T-cell (primary cell): ENCODE results near the gene ADARB2. TPM values are rescaled to one million over a fixed set of nuclear protein-coding genes. Genes with fewer than 3 reads are reported as not detected.

ENCODE experiments used
- ATAC-seq, 4 experiments: fragments of 200-7000 bp in 3 of 4; fragments of 150-1000 bp in 1 of 4; cut with Tn5 transposase; replicated peaks in 1 of 4; 1 replicate in 3 of 4; 2 replicates in 1 of 4; pipeline ENCODE4 v1.10.0; 2021; ENCODE audit warnings: moderate library complexity in 3 of 4, mild to moderate bottlenecking in 2 of 4, moderate number of reproducible peaks in 1 of 4
- CTCF ChIA-PET, 2 donors: fragments of 300-600 bp; sonication (Branson Sonifier 250); formaldehyde crosslinking; loops; one replicate each; lab custom pipeline; 2022; ENCODE audit warnings: antibody characterized with exemption in 2 of 2; lab: Charles Lee
- POLR2A ChIA-PET, 2 donors: fragments of 300-600 bp; sonication (Branson Sonifier 250); formaldehyde crosslinking; loops; one replicate each; lab custom pipeline; 2022; ENCODE audit warnings: antibody characterized with exemption in 2 of 2; lab: Charles Lee
- DNase-seq, 35 experiments: peaks; one replicate each; pipeline versions ENCODE4 v3.0.0 to v3.0.0-alpha.2; 2013 to 2023
- H3K27ac ChIP-seq: one replicate; pipeline ENCODE4 v1.5.1; 2013; ENCODE audit warnings: low read length
- H3K27me3 ChIP-seq, 2 experiments: replicated peaks in 1 of 2; 1 replicate in 1 of 2; 2 replicates in 1 of 2; pipeline versions ENCODE4 v1.6.1 to v1.7.0; 2013; ENCODE audit warnings: low read length in 1 of 2, mixed read lengths in 1 of 2; ENCODE audit not compliant: control insufficient read depth in 2 of 2, insufficient read depth in 2 of 2; ENCODE audit errors: extremely low read depth in 1 of 2
- H3K36me3 ChIP-seq, 2 donors: 1 replicate in 1 of 2; 2 replicates in 1 of 2; pipeline versions ENCODE4 v1.6.1 to v1.7.0; 2013; ENCODE audit warnings: low read length in 1 of 2; ENCODE audit not compliant: control insufficient read depth in 2 of 2, insufficient read depth in 1 of 2; ENCODE audit errors: extremely low read depth in 1 of 2
- H3K4me1 ChIP-seq, 2 experiments: 1 replicate in 1 of 2; 2 replicates in 1 of 2; pipeline versions ENCODE4 v1.6.1 to v1.7.0; 2013; ENCODE audit warnings: low read length in 2 of 2, mixed read lengths in 1 of 2; ENCODE audit not compliant: insufficient read depth in 2 of 2, control insufficient read depth in 1 of 2; ENCODE audit errors: extremely low read depth in 1 of 2
- H3K4me3 ChIP-seq, 2 donors: 1 replicate in 1 of 2; 2 replicates in 1 of 2; pipeline versions ENCODE4 v1.5.1 to v1.7.0; 2013; ENCODE audit warnings: mild to moderate bottlenecking in 2 of 2, low read length in 1 of 2, moderate library complexity in 1 of 2; ENCODE audit not compliant: control insufficient read depth in 1 of 2; ENCODE audit errors: extremely low read depth in 1 of 2
- H3K9me3 ChIP-seq: 2 replicates; pipeline ENCODE4 v1.7.0; 2013
- H3K27ac Mint-ChIP-seq, 2 donors: one replicate each; pipeline ENCODE4 v1.8.0; 2020 to 2021; ENCODE audit warnings: mild to moderate bottlenecking in 2 of 2, mixed read lengths in 2 of 2
- H3K27me3 Mint-ChIP-seq, 2 donors: one replicate each; pipeline ENCODE4 v1.8.0; 2021 to 2022; ENCODE audit warnings: mixed read lengths in 2 of 2
- H3K36me3 Mint-ChIP-seq: one replicate; pipeline ENCODE4 v1.8.0; 2021; ENCODE audit warnings: mixed read lengths
- H3K4me1 Mint-ChIP-seq, 3 donors: one replicate each; pipeline ENCODE4 v1.8.0; 2020 to 2022; ENCODE audit warnings: mixed read lengths in 3 of 3, mild to moderate bottlenecking in 1 of 3
- H3K4me3 Mint-ChIP-seq, 3 donors: one replicate each; pipeline ENCODE4 v1.8.0; 2020 to 2022; ENCODE audit warnings: mild to moderate bottlenecking in 3 of 3, mixed read lengths in 3 of 3, moderate library complexity in 3 of 3
- H3K9me3 Mint-ChIP-seq, 3 donors: one replicate each; pipeline ENCODE4 v1.8.0; 2020 to 2022; ENCODE audit warnings: mixed read lengths in 3 of 3
- WGBS: methylation state at CpG from one replicate; pipeline ENCODE4 v1.1.5; 2013; ENCODE audit warnings: missing lambda C conversion rate; ENCODE audit not compliant: insufficient coverage; 5-methylcytosine and 5-hydroxymethylcytosine counted together
- total RNA-seq, 35 experiments: library from RNA in 6 of 35; stranded (reverse) in 6 of 35; fragments of 120-200 nt in 1 of 35; gene quantifications; one replicate each; pipeline versions ENCODE4 v1.2.1 to v1.2.4 and lab custom pipeline; 2013 to 2026

ADARB2 gene
- total RNA-seq, 5 donors from 2014 or later (not counting 1 experiment from before 2014, with no cell fraction given), result 0.07 to 4.0 (median 0.41) TPM

GRCh38 chr10:1156616-1156886, 580.8 kb downstream of the ADARB2 start:
- Mint-ChIP-seq H3K4me3 (no peak overlapping the region), H3K9me3 (no peaks in the 10 kb centered on the region), H3K27ac (no peak overlapping the region), H3K27me3 (peaks cover 0 to 4% of the 10 kb centered on the region in 2 donors), H3K4me1 (peaks cover 0 to 5% (median 0%) of the 10 kb centered on the region in 3 donors), H3K36me3 (no peaks in the 10 kb centered on the region)
- ChIA-PET POLR2A (no interaction called here), CTCF (no interaction called here)
- ATAC-seq (no peak), DNase-seq (no peak)
- Histone ChIP-seq H3K9me3 (no peaks in the 10 kb centered on the region), H3K4me3 (no peak overlapping the region), H3K4me1 (no peaks in the 10 kb centered on the region), H3K36me3 (no peaks in the 10 kb centered on the region), H3K27me3 (peaks cover 0 to 16% of the 10 kb centered on the region in 2 experiments), H3K27ac (no peak overlapping the region)
- WGBS, result 80% methylated on average over 7 of the region's 8 CpGs

GRCh38 chr10:1155791-1156615, 581.3 kb downstream of the ADARB2 start:
- POLR2A ChIA-PET, result no interaction called here
- Mint-ChIP-seq H3K27ac (no peak overlapping the region), H3K4me3 (no peak overlapping the region), H3K9me3 (no peaks in the 10 kb centered on the region), H3K27me3 (peaks cover 0 to 4% of the 10 kb centered on the region in 2 donors), H3K36me3 (no peaks in the 10 kb centered on the region), H3K4me1 (peaks cover 0 to 5% (median 3%) of the 10 kb centered on the region in 3 donors)
- Histone ChIP-seq H3K4me3 (no peak overlapping the region), H3K27ac (no peak overlapping the region), H3K4me1 (no peaks in the 10 kb centered on the region), H3K27me3 (peaks cover 0 to 16% of the 10 kb centered on the region in 2 experiments), H3K36me3 (no peaks in the 10 kb centered on the region), H3K9me3 (no peaks in the 10 kb centered on the region)
- CTCF ChIA-PET, result no interaction called here
- WGBS, result 87% methylated on average over 20 of the region's 20 CpGs
- ATAC-seq (no peak), DNase-seq (peak in 1 of 35 experiments; percentile 15)

GRCh38 chr10:1154531-1155295, 582.6 kb downstream of the ADARB2 start:
- Mint-ChIP-seq H3K9me3 (no peaks in the 10 kb centered on the region), H3K4me3 (no peak overlapping the region), H3K36me3 (no peaks in the 10 kb centered on the region), H3K4me1 (peaks cover 2 to 13% (median 8%) of the 10 kb centered on the region in 3 donors), H3K27me3 (peaks cover 0 to 4% of the 10 kb centered on the region in 2 donors), H3K27ac (no peak overlapping the region)
- Histone ChIP-seq H3K9me3 (no peaks in the 10 kb centered on the region), H3K4me3 (no peak overlapping the region), H3K4me1 (no peaks in the 10 kb centered on the region), H3K36me3 (no peaks in the 10 kb centered on the region), H3K27me3 (peaks cover 0 to 24% of the 10 kb centered on the region in 2 experiments), H3K27ac (no peak overlapping the region)
- ChIA-PET CTCF (no interaction called here), POLR2A (no interaction called here)
- WGBS, result 86% methylated on average over 8 of the region's 9 CpGs
- DNase-seq, result peak in 1 of 35 experiments; percentile 17
- no peak for ATAC-seq

- peaks cover 0 to 4% of the 10 kb centered on the region in 2 donors for H3K27me3 Mint-ChIP-seq
- Histone ChIP-seq H3K9me3 (no peaks in the 10 kb centered on the region), H3K4me1 (no peaks in the 10 kb centered on the region), H3K4me3 (no peak overlapping the region), H3K27ac (no peak overlapping the region), H3K27me3 (peaks cover 0 to 26% of the 10 kb centered on the region in 2 experiments), H3K36me3 (no peaks in the 10 kb centered on the region)
- no peaks in the 10 kb centered on the region for H3K36me3 Mint-ChIP-seq
- H3K9me3 Mint-ChIP-seq, result no peaks in the 10 kb centered on the region
- peak in 1 of 35 experiments; percentile 18 for DNase-seq
- H3K4me3 Mint-ChIP-seq, result peak overlapping the region in 1 of 3 donors; percentile 48
- 67% methylated on average over 18 of the region's 20 CpGs for WGBS
- ChIA-PET CTCF (no interaction called here), POLR2A (no interaction called here)
- no peak for ATAC-seq
- H3K4me1 Mint-ChIP-seq, result peaks cover 2 to 19% (median 13%) of the 10 kb centered on the region in 3 donors
- no peak overlapping the region for H3K27ac Mint-ChIP-seq
Observed at GRCh38 chr10:1153805-1154351, 583.4 kb downstream of the ADARB2 start.

- CTCF ChIA-PET, result no interaction called here
- Mint-ChIP-seq H3K27me3 (peaks cover 0 to 4% of the 10 kb centered on the region in 2 donors), H3K36me3 (no peaks in the 10 kb centered on the region)
Observed at GRCh38 chr10:1153251-1153763, 584.0 kb downstream of the ADARB2 start.

More at GRCh38 chr10:1153251-1153763, 584.0 kb downstream of the ADARB2 start:
- Histone ChIP-seq H3K27ac (no peak overlapping the region), H3K4me3 (no peak overlapping the region), H3K36me3 (no peaks in the 10 kb centered on the region), H3K4me1 (no peaks in the 10 kb centered on the region), H3K9me3 (no peaks in the 10 kb centered on the region), H3K27me3 (peaks cover 0 to 31% of the 10 kb centered on the region in 2 experiments)
- H3K4me3 Mint-ChIP-seq, result peak overlapping the region in 1 of 3 donors; percentile 48
- peaks cover 2 to 20% (median 13%) of the 10 kb centered on the region in 3 donors for H3K4me1 Mint-ChIP-seq
- ATAC-seq, result no peak
- no peak overlapping the region for H3K27ac Mint-ChIP-seq
- H3K9me3 Mint-ChIP-seq, result no peaks in the 10 kb centered on the region
- WGBS, result 78% methylated on average over 4 of the region's 6 CpGs
- POLR2A ChIA-PET, result no interaction called here
- peak in 1 of 35 experiments; percentile 2 for DNase-seq
